HL-60/S4 (cell line): Measurements from ENCODE around the gene PCDHB13.

Source experiments
- in situ Hi-C: fragments of 300-500 bp; cut with MboI; formaldehyde crosslinking; loops from 2 replicates; pipeline ENCODE4 v1.14.3; 2022; ENCODE audit warnings: low sequenced_read_pairs

PCDHB13 gene

GRCh38 chr5:141258464-141258863 is 44.7 kb downstream of the PCDHB13 start:
- in situ Hi-C loops: no loop called here

GRCh38 chr5:141258948-141259347 is 45.2 kb downstream of the PCDHB13 start:
- in situ Hi-C loops: no loop called here

GRCh38 chr5:141260458-141261237 is 46.9 kb downstream of the PCDHB13 start:
- in situ Hi-C loops: no loop called here

GRCh38 chr5:141261238-141261546 is 47.5 kb downstream of the PCDHB13 start:
- in situ Hi-C loops: no loop called here
